Endothelial cell (in vitro differentiated cells): Measurements from ENCODE around the gene ELMO3. TPM values are rescaled to one million over a fixed set of nuclear protein-coding genes. Genes with fewer than 3 reads are reported as not detected.

Experiments
- DNase-seq: peaks from one replicate; pipeline ENCODE4 v3.0.0; 2021; ENCODE audit warnings: low spot score
- H3K27ac Mint-ChIP-seq: one replicate; pipeline ENCODE4 v1.8.0; 2021; ENCODE audit warnings: mixed read lengths, inconsistent platforms; ENCODE audit not compliant: unreplicated experiment
- H3K27me3 Mint-ChIP-seq: one replicate; pipeline ENCODE4 v1.8.0; 2021; ENCODE audit warnings: mild to moderate bottlenecking, moderate library complexity, mixed read lengths, inconsistent platforms; ENCODE audit not compliant: unreplicated experiment
- H3K36me3 Mint-ChIP-seq: one replicate; pipeline ENCODE4 v1.8.0; 2021; ENCODE audit warnings: mild to moderate bottlenecking, low read depth, mixed read lengths, inconsistent platforms; ENCODE audit not compliant: unreplicated experiment
- H3K4me1 Mint-ChIP-seq: one replicate; pipeline ENCODE4 v1.8.0; 2021; ENCODE audit warnings: mild to moderate bottlenecking, mixed read lengths, inconsistent platforms; ENCODE audit not compliant: unreplicated experiment
- H3K4me3 Mint-ChIP-seq: one replicate; pipeline ENCODE4 v1.8.0; 2021; ENCODE audit warnings: mild to moderate bottlenecking, mixed read lengths, inconsistent platforms; ENCODE audit not compliant: unreplicated experiment
- H3K9me3 Mint-ChIP-seq: one replicate; pipeline ENCODE4 v1.8.0; 2021; ENCODE audit warnings: mixed read lengths, inconsistent platforms; ENCODE audit not compliant: unreplicated experiment
- CTCF ChIP-seq: fragments of 200-600 bp; sonication (generic); IDR thresholded peaks from one replicate; pipeline ENCODE4 v1.5.0; 2021; ENCODE audit warnings: antibody characterized with exemption; ENCODE audit not compliant: unreplicated experiment
- total RNA-seq: library from RNA; stranded (reverse); fragmentation: NEBNext Ultra II Directional; extraction: Animal tissue kit (Norgen Biotek cat#: 25700); gene quantifications from one replicate; pipeline ENCODE4 v1.2.1, GENCODE V29; 2021; ENCODE audit not compliant: unreplicated experiment

ELMO3 gene
- total RNA-seq, 1 donor from 2014 or later = 25.3 TPM

- Mint-ChIP-seq H3K27me3 (peaks cover 11% of the 10 kb centered on the region), H3K27ac (peak overlapping the region; percentile 42), H3K9me3 (no peaks in the 10 kb centered on the region)
Observed at GRCh38 chr16:67240506-67240905, 41.6 kb downstream of the ELMO3 start.

GRCh38 chr16:67241008-67241900 lies 42.3 kb downstream of the ELMO3 start:
- peak overlapping the region; percentile 80 for H3K4me3 Mint-ChIP-seq
- no peak for DNase-seq
- H3K9me3 Mint-ChIP-seq = no peaks in the 10 kb centered on the region
- H3K27ac Mint-ChIP-seq = peak overlapping the region; percentile 89
- H3K4me1 Mint-ChIP-seq = peaks cover 56% of the 10 kb centered on the region
- H3K36me3 Mint-ChIP-seq = peaks cover 32% of the 10 kb centered on the region
- peaks cover 10% of the 10 kb centered on the region for H3K27me3 Mint-ChIP-seq
- no peak for TF ChIP-seq CTCF

More at GRCh38 chr16:67240506-67240905, 41.6 kb downstream of the ELMO3 start:
- TF ChIP-seq CTCF = no peak
- Mint-ChIP-seq H3K4me3 (no peak overlapping the region), H3K36me3 (peaks cover 37% of the 10 kb centered on the region), H3K4me1 (peaks cover 59% of the 10 kb centered on the region)
- DNase-seq = no peak

- peaks cover 25% of the 10 kb centered on the region for H3K36me3 Mint-ChIP-seq
Observed at GRCh38 chr16:67242138-67242730, 43.3 kb downstream of the ELMO3 start.

GRCh38 chr16:67243481-67243880 lies 44.5 kb downstream of the ELMO3 start:
- H3K36me3 Mint-ChIP-seq = peaks cover 17% of the 10 kb centered on the region
- no peak for DNase-seq
- H3K27me3 Mint-ChIP-seq = peaks cover 9% of the 10 kb centered on the region
- no peaks in the 10 kb centered on the region for H3K9me3 Mint-ChIP-seq
- no peak for TF ChIP-seq CTCF
- peak overlapping the region; percentile 81 for H3K27ac Mint-ChIP-seq
- peaks cover 59% of the 10 kb centered on the region for H3K4me1 Mint-ChIP-seq
- peak overlapping the region; percentile 29 for H3K4me3 Mint-ChIP-seq

More at GRCh38 chr16:67242138-67242730, 43.3 kb downstream of the ELMO3 start:
- peaks cover 7% of the 10 kb centered on the region for H3K27me3 Mint-ChIP-seq
- H3K9me3 Mint-ChIP-seq = no peaks in the 10 kb centered on the region
- peak overlapping the region; percentile 83 for H3K4me3 Mint-ChIP-seq
- no peak for DNase-seq
- peak overlapping the region; percentile 96 for H3K27ac Mint-ChIP-seq
- no peak for TF ChIP-seq CTCF
- H3K4me1 Mint-ChIP-seq = peaks cover 54% of the 10 kb centered on the region
